C1 segment of cervical spinal cord (tissue), 14 donors: Measurements from ENCODE around the gene PLAA.
A peak's percentile ranks its signal among the peaks of the same experiment; 100 is the strongest.
"Not testable (repeated sequence)": the region's sequence is repeated elsewhere in the genome, so short reads cannot be mapped to it uniquely, and the experiment has no call there.

Source experiments
- DNase-seq, 14 donors: peaks; one replicate each; lab custom pipeline; 2025; lab: John Stamatoyannopoulos, UW

The PLAA gene

DNA sequence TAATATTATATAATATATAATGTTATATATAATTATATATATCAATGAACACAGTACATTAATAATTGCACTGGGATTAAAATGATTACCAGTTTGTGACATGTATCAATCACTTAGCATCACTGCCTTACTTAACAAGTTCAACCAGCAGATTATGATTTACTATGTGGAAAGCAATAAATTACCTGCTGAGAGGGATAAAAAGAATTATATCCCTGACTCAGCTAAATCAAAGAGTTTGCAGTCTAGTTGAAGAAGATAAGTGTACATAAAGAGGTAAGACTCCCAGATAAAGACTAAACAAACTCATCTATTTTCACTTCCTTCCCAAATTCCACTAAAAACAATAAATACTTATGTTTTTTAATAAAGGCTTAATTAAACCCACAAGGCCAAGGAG, 11.2 kb downstream of the PLAA start:
- DNase-seq: no peak

- no peak for DNase-seq
Observed at GRCh38 chr9:26928902-26929495, 18.0 kb downstream of the PLAA start.

DNA sequence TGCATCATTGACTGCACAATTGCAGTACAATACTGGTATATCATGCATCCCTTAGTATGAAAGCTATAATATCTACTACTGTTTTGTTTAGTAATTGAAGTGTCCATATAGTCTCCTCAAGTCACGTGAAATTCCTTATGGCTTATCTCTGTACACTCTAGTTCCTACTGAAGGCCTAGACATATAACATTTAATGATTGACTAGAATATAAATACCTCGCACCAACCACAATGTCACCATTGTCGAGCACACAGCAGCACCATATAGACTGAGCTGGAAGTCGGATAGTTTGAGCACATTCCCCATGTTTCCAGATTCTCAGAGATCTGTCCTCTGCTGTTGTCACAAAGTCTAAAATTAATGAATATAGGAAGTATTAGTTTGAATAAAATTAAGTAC, 21.4 kb downstream of the PLAA start:
- no peak for DNase-seq

- DNase-seq: no peak
Observed at GRCh38 chr9:26919698-26920097, 27.3 kb downstream of the PLAA start.

DNA sequence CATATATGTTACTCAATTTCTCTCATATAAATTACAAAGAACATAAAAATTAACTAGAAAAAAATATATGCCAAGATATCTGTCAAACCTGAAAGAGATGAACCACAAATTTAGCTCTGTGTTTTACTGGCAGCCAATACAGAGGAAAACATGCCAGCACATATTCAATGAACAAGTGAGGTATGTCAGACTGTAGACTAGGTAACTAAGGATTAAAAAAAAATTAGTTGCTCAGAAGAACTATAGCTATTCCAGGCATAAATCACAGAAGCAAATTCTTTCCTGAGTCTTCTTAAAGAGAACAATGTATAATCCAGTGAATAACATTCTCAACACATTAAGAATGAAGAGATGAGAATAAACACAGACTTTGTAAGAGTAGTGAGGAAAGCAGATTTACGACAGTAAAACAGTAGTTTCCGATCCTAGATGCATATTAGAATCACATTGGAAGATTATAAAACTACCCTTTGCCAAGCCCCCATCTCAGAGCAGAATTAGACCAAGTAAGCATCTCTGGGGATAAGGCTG, 33.8 kb downstream of the PLAA start:
- no peak for DNase-seq

- no peak for DNase-seq
Observed at GRCh38 chr9:26904671-26905070, 42.4 kb downstream of the PLAA start.

DNA sequence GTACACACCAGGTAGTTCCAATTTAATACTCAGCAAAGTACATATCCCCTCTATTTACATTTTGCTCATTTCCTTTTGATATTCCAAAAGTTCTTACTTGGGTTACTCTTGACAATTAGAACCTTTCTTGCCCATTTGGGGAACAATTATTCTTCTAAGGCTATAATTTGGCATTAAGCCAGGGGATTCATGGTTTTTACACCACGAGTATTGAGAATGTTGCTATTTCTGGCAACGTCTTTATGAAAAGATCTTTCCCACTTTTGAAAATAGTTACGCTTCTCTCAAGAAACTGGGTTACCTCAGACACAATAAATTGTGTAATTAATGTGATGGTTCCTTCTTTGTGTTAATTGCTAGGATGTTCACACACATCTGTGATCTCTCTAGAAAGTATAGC, 43.0 kb downstream of the PLAA start:
- DNase-seq: no peak

GRCh38 chr9:26893030-26893676, 53.9 kb downstream of the PLAA start:
- no peak for DNase-seq

- DNase-seq: peak; percentile 49 to 90 (median 84)
Observed at GRCh38 chr9:26892251-26893029, 54.6 kb downstream of the PLAA start, which contains the start of gene CAAP1. CAAP1 (minus strand) TSS chr9:26892802; CDS start chr9:26892715, 87 bp downstream.

- peak in 1 of 14 donors; percentile 25 for DNase-seq
Observed at GRCh38 chr9:26891726-26892125, 55.3 kb downstream of the PLAA start.

- no peak for DNase-seq
Observed at GRCh38 chr9:26888271-26888670, 58.8 kb downstream of the PLAA start.

- DNase-seq: no peak
Observed at GRCh38 chr9:26882154-26882553, 64.9 kb downstream of the PLAA start.

DNA sequence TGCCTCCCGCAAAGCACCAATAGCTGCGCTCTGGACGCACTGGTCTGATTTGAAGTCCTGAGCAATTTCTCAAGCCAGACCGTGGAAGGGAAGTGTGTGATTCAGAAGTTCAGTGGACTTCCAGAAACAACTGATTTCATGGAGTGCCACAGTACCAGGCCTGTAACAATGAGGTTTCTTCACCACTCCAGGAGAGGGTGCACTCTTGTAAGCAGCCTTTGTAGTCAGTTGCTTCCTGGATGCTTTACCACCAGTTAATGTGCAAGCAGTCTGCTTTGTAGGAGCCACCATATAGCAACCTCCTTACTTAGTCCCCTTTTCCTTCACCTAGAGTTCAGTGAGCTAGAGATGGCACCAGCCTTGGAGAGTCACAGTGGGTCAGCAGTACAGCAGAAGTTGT, 66.8 kb downstream of the PLAA start:
- DNase-seq: no peak

- not testable (repeated sequence) for DNase-seq
Observed at GRCh38 chr9:26875155-26875554, 71.9 kb downstream of the PLAA start.

- no peak for DNase-seq
Observed at GRCh38 chr9:26870292-26870691, 76.8 kb downstream of the PLAA start.

- no peak for DNase-seq
Observed at GRCh38 chr9:26863074-26863473, 84.0 kb downstream of the PLAA start.

GRCh38 chr9:26856413-26857032, 90.5 kb downstream of the PLAA start:
- no peak for DNase-seq
